Central memory CD4-positive, alpha-beta T cell (primary cell): ENCODE data around the gene CHI3L1.

ENCODE experiments used
- DNase-seq: peaks from one replicate; pipeline ENCODE4 v3.0.0; 2022

Gene CHI3L1

DNA sequence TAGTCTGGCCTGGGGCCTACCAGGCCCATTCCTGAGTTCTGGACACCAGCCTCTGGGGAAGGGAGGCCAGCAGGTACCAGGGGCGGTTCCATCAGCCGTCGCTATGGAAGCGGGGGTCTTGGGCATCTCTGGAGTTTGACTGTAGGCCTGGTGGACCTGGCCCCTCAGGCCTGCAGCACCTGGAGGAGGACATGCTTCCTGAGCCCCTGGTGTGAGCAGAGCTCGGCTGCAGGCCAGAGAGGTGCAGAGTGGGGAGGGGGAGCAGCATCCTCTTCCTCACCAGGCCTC is 18.6 kb downstream of the CHI3L1 start:
- DNase-seq = no peak

DNA sequence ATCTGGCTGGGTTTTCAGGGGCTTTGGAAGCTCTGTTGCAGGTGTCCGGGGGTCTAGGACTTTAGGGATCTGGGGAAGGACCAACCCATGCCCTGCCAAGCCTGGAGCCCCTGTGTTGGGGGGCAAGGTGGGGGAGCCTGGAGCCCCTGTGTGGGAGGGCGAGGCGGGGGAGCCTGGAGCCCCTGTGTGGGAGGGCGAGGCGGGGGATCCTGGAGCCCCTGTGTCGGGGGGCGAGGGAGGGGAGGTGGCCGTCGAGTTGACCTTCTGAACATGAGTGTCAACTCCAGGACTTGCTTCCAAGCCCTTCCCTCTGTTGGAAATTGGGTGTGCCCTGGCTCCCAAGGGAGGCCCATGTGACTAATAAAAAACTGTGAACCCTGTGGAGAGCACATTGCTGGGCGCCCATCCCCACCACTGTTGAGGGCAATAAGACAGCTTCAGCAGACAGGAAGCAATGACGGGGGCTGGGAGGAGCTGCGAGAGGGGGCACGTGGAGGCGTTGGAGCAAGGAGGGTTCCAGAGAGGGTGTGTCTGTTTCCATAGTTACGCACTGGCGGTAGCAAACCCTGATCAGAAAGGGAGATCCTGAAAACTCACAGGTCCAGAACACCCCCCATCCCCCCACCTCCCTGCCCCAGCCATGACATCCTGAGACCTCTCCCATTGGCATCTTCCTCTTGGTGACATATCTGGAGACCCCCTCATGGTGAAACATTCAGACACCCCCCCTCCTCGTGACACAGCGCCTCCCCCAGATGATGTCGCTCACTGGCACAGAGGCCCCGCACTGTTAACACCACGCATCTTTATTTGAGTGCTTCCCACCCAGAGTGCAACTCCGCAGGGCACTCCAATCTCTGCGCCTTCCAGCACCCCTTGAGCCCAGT is 19.2 kb downstream of the CHI3L1 start:
- no peak for DNase-seq

DNA sequence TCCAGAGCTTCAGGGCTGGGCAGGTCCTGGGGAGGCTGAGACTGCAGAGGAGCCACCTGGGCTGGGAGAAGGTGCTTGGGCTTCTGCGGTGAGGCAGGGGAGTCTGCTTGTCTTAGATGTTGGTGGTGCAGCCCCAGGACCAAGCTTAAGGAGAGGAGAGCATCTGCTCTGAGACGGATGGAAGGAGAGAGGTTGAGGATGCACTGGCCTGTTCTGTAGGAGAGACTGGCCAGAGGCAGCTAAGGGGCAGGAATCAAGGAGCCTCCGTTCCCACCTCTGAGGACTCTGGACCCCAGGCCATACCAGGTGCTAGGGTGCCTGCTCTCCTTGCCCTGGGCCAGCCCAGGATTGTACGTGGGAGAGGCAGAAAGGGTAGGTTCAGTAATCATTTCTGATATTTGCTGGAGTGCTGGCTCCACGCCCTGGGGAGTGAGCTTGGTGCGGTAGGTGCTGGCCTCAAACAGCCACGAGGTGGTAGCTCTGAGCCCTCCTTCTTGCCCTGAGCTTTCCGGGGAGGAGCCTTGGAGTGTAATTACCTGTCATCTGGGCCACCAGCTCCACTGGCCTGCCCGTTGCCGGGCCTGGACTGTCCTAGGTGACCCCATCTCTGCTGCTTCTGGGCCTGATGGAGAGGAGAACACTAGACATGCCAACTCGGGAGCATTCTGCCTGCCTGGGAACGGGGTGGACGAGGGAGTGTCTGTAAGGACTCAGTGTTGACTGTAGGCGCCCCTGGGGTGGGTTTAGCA is 20.1 kb downstream of the CHI3L1 start:
- DNase-seq = no peak

DNA sequence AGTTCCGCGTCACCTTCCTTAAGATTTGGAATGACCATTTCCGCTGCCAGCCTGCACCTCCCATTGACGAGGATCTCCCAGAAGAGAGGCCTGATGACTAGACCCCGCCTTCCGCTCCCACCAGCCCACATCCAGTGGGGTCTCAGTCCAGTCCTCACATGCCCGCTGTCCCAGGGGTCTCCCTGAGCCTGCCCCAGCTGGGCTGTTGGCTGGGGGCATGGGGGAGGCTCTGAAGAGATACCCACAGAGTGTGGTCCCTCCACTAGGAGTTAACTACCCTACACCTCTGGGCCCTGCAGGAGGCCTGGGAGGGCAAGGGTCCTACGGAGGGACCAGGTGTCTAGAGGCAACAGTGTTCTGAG is 20.7 kb downstream of the CHI3L1 start:
- no peak for DNase-seq

DNA sequence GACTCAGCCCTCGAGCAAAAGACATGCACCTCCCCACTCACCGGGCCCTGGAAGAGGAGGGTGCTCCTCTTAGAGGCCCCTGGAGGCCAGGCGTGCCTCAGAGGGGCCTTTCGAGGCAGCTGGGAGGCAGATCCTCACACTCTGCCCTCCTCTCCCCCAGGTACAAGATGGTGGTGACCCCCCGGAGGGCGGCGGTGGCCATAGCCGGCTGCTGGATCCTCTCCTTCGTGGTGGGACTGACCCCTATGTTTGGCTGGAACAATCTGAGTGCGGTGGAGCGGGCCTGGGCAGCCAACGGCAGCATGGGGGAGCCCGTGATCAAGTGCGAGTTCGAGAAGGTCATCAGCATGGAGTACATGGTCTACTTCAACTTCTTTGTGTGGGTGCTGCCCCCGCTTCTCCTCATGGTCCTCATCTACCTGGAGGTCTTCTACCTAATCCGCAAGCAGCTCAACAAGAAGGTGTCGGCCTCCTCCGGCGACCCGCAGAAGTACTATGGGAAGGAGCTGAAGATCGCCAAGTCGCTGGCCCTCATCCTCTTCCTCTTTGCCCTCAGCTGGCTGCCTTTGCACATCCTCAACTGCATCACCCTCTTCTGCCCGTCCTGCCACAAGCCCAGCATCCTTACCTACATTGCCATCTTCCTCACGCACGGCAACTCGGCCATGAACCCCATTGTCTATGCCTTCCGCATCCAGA is 21.3 kb downstream of the CHI3L1 start:
- no peak for DNase-seq

DNA sequence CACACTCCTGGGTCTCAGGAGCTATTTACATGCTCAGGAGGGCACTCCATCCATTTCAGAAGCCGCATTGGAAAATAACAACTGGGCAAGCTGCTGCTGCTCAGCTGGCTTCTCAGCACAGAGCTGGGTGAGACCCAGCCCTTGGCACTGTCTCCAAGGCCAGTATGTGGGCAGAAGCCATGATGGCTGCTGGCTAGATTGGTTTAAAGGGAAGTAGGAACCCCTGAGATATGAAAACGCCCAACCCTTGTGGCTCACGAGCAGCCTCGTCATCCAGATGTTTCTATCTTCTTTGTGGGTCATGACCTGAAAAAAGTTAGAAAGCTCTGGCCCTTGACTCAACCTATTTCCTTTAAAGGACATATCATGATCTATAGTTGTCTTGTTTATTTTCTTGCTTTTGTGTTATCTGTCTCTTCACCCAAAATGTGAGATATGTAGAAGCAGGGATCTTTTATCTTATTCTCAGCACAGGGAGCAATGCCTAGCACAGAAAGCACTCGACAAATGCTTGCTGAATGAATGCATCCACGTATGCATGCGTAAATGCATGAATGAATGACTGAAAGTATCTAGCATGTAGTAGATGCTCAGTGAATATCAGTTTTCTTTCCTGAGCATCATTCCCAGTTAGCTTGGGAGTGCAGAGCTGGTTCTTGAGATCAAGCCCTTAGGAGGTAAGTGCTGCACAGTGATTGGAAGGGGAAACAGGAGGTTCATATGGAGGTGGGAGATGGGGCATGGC is 22.4 kb downstream of the CHI3L1 start:
- no peak for DNase-seq

DNA sequence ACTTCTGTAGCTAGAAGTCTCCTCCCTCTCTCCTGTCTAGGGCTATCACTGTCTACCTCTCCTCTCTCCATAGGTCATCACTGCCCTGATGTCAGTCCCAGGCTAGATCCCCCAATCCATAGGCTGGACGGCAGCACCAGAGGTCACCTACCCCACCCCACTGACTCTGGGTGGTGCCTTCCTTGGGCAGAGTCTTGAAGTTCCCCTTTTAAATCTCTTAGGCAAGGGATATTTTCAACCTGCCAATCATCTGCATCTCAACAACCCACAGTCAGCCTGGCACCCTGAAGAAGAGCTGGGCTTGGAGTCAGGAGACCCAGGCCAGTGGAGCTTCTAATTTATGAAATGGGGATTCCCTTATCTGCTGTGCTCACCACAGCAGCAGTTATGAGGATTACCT is 24.1 kb downstream of the CHI3L1 start:
- DNase-seq = no peak

DNA sequence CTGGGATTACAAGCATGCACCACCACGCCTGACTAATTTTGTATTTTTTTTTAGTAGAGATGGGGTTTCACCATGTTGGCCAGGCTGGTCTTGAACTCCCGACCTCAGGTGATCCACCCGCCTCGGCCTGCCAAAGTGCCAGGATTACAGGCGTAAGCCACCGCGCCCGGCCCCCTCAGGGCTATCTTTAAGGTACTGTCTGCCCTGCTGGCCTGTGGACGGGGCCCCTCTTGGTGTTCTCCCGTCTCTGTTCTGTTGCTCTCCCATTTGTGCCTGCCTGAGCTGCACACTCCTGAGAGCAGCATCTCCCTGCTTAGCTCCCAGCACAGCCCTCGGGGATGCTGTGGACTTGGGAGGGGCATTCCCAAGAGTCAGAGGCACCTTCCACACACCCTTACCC is 24.8 kb downstream of the CHI3L1 start:
- DNase-seq = no peak

DNA sequence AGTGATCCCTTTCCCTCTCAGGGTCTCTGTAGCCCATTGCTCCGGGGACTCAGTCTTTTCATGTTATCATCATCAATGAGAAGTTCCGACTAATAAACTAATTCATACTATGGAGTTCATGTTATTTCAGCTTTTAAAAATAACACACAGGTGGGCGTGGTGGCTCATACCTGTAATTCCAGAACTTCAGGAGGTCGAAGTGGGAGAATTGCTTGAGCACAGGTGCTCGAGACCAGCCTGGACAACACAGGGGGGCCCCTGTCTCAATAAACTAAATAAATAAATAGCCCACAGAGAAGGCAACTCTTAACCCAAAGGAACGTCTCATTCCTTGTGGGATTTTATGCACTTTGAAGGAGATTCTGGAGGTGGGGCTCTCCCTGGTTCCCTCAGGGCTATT is 25.3 kb downstream of the CHI3L1 start:
- DNase-seq = no peak

DNA sequence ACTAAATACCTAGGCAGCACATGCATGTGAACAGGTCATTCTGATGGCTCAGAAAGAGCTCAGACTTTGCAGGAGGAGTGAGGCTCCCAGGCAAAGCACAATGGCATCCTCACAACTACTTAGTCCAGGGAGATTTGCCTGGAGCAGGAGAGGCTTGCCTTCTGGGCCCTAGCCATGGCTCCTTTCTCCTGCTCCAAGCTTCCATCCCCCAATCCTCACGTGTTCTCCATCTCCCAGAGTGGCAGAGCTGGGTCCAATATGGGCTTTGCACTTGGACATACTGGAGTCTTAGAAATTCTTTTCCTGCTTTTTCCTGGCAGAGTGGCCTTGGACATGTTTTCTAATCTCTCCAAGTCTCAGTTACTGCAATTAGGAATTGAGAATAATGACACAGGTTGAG is 26.7 kb downstream of the CHI3L1 start:
- no peak for DNase-seq

DNA sequence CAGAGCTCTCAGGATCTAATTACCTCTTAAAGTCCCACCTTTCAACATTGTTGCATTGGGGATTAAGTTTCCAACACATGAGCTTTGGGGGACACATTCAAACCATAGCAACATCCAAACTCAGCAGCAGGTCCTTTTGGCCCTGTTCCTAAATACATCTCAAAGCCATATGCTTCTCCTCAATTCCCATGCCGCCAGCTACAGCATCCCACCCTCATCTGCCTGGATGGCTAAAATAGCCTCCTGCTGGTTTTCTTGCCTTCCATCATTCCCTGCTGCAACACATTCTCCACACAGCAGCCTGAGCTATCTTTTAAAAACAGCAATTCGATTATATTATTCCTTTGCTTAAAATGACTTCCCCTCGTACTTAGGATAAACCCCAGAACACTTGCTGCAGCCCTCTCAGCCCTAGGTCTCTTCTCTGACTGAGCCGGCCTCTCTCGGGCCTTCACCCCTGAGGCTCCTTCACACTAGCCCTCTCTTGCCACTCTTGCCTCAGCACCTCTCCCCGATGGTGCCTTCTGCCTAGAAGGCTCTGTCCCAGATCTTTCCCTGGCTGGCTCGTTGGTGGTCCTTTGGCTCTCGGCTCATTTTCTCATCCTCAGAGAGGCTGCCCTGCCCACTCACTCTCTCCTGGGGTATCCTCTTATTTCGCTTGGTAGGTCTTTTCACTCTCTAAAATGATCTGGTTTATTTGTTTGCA is 27.4 kb downstream of the CHI3L1 start:
- DNase-seq = no peak

DNA sequence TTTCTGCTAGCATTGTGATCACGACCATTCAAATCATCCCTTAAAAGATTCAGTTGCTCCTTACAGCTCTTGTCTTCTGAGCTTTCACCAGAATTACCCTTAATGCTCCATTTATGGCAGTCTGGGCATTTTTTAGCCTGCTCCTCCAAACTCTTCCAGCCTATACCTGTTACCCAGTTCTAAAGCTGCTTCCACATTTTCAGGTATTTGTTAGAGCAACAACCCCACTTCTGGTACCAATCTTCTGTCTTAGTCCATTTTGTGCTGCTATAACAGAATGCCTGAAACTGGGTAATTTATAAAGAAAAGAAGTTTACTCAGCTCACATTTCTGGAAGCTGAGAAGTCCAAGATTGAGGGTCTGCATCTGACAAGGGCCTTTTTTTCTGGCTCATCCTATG is 28.1 kb downstream of the CHI3L1 start:
- DNase-seq = no peak

DNA sequence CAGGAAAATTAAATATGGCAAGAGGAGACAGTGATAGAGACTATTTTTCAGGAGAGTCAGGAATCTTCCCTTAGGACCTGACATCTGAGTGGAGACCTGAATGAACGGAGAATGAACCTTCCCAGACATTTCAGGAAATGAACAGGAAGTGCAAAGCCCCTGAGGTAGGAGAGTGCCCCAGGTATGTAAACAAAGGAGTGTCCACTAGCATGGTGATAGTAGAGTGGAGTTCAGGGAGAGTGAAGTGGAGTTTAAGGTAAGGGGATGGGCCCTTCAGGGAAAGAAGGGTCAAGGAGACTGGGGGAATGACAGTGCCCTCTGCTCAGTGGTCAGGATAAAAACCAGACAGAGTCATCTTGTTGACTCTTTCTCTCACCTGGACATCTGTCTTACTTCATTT is 30.2 kb downstream of the CHI3L1 start:
- DNase-seq = no peak

DNA sequence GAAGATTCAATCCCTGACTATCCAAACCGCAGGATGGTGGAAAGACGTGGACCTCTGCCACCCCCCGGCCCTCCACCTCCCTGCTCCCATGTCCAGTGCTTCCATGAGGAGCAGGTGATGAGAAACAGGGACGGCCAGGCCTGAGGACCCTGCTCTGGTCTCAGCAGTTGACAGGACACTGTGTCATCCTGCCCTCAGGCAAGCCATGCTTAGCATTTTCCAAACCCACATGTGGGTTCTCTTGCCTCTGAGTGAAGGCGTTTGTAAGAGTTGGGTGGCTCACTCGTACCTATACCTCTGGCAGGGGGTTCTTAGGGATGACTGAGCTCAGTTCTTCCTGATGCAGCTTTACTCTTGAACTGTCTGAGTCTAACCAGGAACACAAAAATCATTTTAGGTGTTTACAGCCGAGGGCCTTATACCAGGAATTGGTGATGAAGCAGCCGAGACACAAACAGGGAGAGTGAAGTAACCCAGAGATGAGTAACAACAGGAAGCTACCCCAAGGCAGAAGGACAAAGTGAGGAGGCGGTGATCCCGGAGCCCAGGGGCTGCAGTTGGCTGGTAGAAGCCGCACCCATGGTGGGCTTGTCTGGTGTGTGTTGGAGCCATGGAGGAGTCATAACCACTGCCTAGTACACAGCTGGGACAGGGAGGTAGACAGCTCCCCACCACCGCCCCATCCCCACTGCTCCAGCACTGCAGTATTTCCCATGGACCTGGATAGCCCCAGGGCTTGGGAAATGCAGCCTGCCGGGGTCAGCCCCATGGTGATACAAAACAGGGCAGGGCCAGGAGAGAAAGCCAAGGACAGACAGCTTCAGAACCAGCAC is 32.3 kb downstream of the CHI3L1 start:
- DNase-seq = no peak

DNA sequence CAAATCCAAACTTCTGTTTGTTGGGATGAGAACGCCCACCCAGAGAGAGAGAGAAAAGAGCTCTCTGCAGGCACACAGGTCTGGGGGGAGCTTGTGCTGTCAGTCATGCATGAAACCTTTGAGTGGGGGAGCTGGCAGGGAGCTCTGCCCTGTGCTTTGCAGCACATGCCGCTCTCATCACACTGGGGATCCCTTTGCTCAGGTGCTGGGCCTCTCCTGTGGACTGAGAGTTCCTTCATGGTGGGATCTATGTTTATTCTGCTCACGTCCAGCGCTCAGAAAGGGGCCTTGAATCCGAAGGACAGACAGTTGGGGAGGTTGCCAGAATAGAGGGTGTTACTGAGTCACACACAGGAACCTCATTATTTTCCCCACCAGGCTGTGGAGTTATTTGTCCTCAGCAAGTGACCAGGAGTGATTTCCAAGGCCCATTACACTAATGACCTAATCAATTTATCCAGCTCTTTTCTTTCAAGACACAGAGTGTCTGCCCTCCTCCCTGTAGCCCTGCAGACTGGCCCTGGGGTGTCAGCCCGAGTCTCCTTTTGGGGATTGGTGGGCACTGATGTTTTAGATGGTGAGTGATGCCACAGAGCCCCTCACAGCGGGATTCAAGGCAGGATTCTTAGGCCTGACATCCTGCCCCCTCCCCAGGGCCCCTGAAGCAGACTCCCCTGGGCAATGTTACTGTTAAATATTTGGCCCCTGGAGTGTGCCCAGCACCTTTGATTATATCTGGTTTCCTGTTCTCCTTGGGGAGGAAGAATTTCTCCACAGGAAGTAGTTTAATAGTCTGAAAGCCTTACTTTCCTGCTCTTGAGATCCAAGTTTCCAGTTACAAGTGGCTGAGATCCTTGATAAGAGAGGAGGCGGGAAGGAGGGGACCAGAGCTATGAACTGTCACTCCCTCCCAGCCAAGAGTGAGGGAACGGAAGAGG is 33.2 kb downstream of the CHI3L1 start:
- no peak for DNase-seq

DNA sequence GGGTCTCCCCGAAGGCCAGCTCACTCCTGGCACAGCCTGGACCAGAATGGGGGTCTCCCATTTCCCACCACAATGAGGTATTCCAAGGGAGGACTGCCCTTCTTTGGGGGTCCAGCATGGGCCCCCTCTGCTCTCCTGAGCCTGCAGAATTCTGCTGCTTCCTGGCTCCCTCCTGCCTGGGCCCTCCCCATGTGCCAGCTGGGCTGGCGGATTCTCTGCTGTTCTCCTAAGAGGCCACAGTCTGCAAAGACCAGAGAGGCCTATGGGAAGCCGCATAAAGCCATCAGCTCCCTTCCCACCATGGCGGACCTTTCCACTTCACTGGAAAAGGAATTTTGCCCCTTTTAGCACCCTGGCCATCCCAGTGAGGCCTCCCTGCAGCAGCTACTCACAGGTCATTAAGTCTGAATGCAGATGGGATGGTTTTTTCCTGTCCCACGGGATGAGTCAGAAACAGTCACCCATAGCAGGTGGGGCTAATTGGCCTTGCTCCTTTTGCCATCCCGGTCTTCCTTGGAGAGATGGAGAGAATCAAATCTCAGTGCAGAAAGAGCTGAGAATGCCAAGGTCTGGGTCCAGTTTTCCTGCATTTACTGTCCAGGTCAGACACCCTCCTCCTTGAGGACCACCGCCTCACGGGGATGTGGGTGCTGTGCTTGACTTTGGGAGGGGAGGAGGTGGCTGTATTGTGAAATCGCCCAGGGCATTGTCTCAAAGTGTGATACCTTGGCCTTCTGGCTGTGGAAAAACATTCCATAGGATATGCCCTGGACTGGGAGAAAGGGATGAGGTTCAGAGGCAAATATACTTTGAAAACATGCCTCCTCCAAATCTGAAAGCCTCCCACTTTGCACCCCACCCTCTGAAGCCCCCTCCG is 34.1 kb downstream of the CHI3L1 start:
- DNase-seq = no peak

DNA sequence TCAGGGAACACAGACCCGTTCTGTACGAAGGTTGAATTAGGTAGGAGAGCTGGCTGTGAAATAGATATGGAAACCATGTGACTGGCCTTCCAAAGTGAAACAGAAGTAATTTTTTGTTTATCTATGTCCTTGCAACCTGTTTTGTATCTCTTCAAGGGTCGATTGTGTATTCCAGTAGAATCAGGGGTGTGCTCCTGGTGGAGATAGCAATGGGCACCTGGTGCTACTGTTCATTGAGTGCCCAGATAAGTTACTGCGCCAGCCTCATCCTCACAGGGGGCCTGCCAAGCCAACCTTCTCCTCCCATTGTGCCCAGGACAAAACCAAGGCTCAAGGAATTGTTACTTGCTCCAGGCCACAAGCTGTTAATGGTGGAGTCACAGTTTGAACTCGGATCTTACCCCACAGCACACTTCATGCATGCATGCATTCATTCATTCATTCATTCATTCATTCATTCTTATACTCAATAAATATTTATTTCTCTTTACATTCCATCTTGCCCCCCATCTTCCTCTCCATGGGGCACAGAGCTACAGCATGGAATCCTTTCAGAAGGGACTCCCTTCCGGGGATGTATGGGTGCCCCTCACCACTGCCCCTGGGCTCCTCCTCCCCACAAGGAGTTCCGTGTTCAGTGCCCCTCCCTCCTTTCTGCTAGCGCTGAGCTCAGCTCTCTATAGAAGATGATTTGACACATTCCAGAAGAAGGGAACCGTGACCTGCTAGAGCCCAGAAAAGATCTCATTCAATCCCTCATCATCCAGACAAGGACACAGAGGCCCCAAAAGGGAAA is 34.9 kb downstream of the CHI3L1 start:
- DNase-seq = no peak

DNA sequence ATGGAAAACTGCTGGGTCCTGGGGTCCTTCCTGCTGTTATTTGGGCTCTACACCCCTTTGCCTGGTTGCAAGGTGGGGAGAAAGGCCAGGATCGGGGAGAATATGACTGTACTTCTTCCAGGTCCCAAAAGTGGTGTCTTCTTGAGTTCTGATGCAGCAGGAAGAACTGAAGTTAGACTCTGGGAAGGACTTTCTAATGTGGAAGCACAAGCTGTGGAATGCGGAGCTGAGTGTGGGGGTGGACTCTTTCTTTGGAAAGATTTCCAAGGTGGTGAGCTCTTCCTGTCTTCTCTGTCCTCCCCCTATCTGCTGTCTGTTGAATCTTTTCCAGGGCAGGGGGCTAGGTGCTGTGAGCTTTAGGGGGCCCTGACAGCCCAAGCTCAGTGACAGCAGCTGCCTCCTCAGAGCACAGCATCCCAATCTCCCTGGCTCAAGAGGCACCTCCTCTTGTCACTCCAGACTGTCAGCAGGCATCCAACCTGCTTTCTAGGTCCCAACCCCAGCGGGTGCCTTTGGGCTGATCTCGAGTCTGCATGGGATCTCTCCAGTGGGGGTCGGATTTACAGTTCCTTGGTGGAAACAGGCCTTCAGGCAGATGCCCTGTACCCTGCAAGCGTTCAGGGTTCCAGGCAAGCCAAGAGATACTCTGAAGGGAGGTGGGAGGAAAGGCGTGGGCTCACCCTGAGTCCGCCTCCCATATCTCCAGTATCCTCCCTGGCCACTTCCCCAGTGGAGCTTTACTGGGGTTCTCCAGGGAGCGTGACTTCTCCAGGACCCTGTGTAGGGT is 35.8 kb downstream of the CHI3L1 start:
- no peak for DNase-seq
